WERI-Rb-1 (cell line): Measurements from ENCODE around the gene FCF1.

Source experiments
- DNase-seq: peaks from one replicate; pipeline ENCODE4 v3.0.0-alpha.2; 2020
- H3K27ac ChIP-seq: fragments of 250-450 bp; sonication (Bioruptor Pico); 2 replicates; pipeline ENCODE4 v1.5.1; 2020; ENCODE audit warnings: mild to moderate bottlenecking, moderate library complexity
- H3K27me3 ChIP-seq: fragments of 250-450 bp; sonication (Bioruptor Pico); 2 replicates; pipeline ENCODE4 v1.5.1; 2021; ENCODE audit warnings: mild to moderate bottlenecking, low read depth, moderate library complexity; ENCODE audit not compliant: insufficient read depth, severe bottlenecking
- H3K36me3 ChIP-seq: fragments of 250-450 bp; sonication (Bioruptor Pico); 2 replicates; pipeline ENCODE4 v1.5.1; 2020; ENCODE audit warnings: mild to moderate bottlenecking, moderate library complexity
- H3K4me3 ChIP-seq: 2 replicates; pipeline ENCODE4 v1.5.1; 2011; ENCODE audit warnings: low read depth, mild to moderate bottlenecking, control low read depth, low read length
- H3K9me3 ChIP-seq: fragments of 250-450 bp; sonication (Bioruptor Pico); 2 replicates; pipeline ENCODE4 v1.5.1; 2021; ENCODE audit warnings: mild to moderate bottlenecking, moderate library complexity; ENCODE audit not compliant: severe bottlenecking
- TF ChIP-seq, protein P1 (sequence below): IDR thresholded peaks from 2 replicates; pipeline ENCODE4 v1.5.1; 2011; ENCODE audit warnings: low read depth, mild to moderate bottlenecking, control low read depth, inconsistent platforms, low read length

Gene FCF1

DNA sequence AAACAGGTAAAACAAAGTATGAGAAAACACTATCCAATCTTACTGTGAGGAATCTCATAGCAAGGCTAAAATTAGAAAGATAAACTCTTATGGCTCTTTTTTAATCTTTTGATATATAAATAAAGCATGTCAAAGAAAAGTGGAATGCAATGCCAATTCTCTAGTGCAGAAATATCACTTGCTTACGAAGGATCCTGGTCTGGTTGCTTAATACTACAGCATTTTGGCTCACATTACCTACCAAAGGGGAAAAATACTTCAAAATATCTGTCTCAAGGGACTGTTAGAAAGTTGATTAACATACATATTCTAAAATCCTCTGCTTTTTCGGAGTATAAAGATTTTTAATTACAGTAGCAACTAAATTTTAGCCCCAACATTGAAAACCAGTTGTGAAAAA, 21.5 kb upstream of the FCF1 start:
- peaks cover 19% of the 10 kb centered on the region for H3K36me3 ChIP-seq
- no peak overlapping the region for H3K4me3 ChIP-seq
- H3K27me3 ChIP-seq = no peaks in the 10 kb centered on the region
- DNase-seq = no peak
- TF ChIP-seq, protein P1, sequence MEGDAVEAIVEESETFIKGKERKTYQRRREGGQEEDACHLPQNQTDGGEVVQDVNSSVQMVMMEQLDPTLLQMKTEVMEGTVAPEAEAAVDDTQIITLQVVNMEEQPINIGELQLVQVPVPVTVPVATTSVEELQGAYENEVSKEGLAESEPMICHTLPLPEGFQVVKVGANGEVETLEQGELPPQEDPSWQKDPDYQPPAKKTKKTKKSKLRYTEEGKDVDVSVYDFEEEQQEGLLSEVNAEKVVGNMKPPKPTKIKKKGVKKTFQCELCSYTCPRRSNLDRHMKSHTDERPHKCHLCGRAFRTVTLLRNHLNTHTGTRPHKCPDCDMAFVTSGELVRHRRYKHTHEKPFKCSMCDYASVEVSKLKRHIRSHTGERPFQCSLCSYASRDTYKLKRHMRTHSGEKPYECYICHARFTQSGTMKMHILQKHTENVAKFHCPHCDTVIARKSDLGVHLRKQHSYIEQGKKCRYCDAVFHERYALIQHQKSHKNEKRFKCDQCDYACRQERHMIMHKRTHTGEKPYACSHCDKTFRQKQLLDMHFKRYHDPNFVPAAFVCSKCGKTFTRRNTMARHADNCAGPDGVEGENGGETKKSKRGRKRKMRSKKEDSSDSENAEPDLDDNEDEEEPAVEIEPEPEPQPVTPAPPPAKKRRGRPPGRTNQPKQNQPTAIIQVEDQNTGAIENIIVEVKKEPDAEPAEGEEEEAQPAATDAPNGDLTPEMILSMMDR = no peak
- no peak overlapping the region for H3K27ac ChIP-seq
- no peaks in the 10 kb centered on the region for H3K9me3 ChIP-seq

DNA sequence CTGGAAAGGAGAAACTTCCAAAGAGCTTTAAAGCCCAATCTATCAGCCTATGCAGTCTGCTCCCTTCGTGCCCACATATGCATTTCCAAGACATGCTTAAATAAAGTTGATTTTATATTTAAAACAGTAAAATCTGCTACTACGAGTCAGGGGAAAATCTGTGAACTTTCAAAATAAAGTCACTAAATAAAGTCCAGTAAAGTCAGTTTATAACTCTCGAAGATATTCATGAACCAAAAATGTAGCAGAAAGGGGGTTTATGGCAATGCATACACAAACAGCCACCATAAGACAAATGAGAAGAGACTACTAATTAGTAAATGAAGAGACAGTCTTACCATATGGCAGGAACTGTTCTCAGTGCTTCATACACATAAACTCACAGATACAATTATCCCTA, 19.8 kb upstream of the FCF1 start:
- Histone ChIP-seq H3K36me3 (peaks cover 21% of the 10 kb centered on the region), H3K4me3 (no peak overlapping the region), H3K9me3 (no peaks in the 10 kb centered on the region), H3K27ac (no peak overlapping the region), H3K27me3 (no peaks in the 10 kb centered on the region)
- DNase-seq = no peak
- TF ChIP-seq, protein P1 = no peak

- Histone ChIP-seq H3K36me3 (peaks cover 11% of the 10 kb centered on the region), H3K4me3 (no peak overlapping the region), H3K27me3 (no peaks in the 10 kb centered on the region), H3K27ac (no peak overlapping the region), H3K9me3 (no peaks in the 10 kb centered on the region)
- TF ChIP-seq, protein P1 = no peak
- DNase-seq = no peak
Observed at GRCh38 chr14:74695406-74695805, 17.5 kb upstream of the FCF1 start.

DNA sequence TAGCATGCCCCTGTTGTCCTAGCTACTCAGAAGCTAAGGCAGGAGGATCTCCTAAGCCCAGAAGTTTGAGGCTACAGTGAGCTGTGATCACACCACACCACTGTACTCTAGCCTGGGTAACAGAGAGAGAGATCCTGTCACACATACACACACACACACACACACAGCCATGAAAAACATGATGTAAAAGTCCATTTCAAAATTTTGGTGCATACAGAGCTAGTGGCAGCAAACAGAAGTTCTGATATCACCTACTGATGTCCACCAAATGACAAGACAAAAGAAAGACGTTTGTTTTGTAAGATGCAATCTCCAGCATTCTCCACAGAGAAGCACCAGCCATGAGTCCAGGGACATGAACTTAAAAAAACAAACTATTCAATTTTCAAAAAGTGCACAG, 15.9 kb upstream of the FCF1 start:
- H3K27me3 ChIP-seq = no peaks in the 10 kb centered on the region
- peaks cover 3% of the 10 kb centered on the region; the same call in 1 of the 2 replicates for H3K36me3 ChIP-seq
- no peak overlapping the region for H3K4me3 ChIP-seq
- TF ChIP-seq, protein P1 = no peak
- H3K9me3 ChIP-seq = no peaks in the 10 kb centered on the region
- H3K27ac ChIP-seq = no peak overlapping the region
- DNase-seq = no peak

DNA sequence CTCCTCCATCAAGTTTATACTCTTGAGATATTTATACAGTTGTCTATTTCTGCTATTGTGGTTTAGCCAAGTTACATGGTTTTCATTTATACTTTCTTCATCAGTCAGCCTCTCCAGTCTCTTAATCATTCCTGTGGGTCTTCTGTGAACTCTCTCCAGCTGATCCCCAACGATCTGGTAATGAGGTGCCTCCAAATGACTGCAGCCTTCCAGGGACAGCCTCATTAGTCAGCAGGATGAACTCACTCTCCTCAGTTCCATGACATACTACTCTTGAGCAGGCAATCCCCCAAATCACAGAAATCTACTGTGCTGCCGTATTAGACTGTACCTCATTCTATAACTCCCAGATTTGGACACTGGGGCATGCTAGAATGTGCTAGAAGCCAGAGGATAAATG, 15.4 kb upstream of the FCF1 start:
- no peak for DNase-seq
- peaks cover 3% of the 10 kb centered on the region; the same call in 1 of the 2 replicates for H3K36me3 ChIP-seq
- H3K9me3 ChIP-seq = no peaks in the 10 kb centered on the region
- H3K27me3 ChIP-seq = no peaks in the 10 kb centered on the region
- H3K27ac ChIP-seq = no peak overlapping the region
- TF ChIP-seq, protein P1 = no peak
- no peak overlapping the region for H3K4me3 ChIP-seq

GRCh38 chr14:74697976-74698375, 15.0 kb upstream of the FCF1 start:
- H3K27me3 ChIP-seq = no peaks in the 10 kb centered on the region
- H3K27ac ChIP-seq = no peak overlapping the region
- no peak overlapping the region for H3K4me3 ChIP-seq
- H3K36me3 ChIP-seq = peaks cover 3% of the 10 kb centered on the region; the same call in 1 of the 2 replicates
- TF ChIP-seq, protein P1 = no peak
- DNase-seq = no peak
- no peaks in the 10 kb centered on the region for H3K9me3 ChIP-seq
